ENCODE data around the gene EPHB3.

- TF ChIP-seq FOXM1 (IDR thresholded peaks at IDR 0.05; ENCODE audit: borderline replicate concordance, low read depth) (no peak), TAF1 (IDR thresholded peaks at IDR 0.05; ENCODE audit: low read depth) (no peak)
Observed at GRCh38 chr3:184583578-184584451, 22.2 kb downstream of the EPHB3 start.
